HFF-Myc (cell line): ENCODE results near the gene KCNQ1.

Experiments used
- DNase-seq: peaks from one replicate; pipeline ENCODE4 v3.0.0-alpha.2; 2011; ENCODE audit warnings: low read depth; ENCODE audit errors: extremely low read depth
- H3K4me3 ChIP-seq: replicated peaks from 2 replicates; pipeline ENCODE4 v1.5.1; 2011; ENCODE audit warnings: low read depth, mild to moderate bottlenecking, control low read depth, low read length
- CTCF ChIP-seq: IDR thresholded peaks from 2 replicates; pipeline ENCODE4 v1.5.1; 2012; ENCODE audit warnings: mild to moderate bottlenecking, low read depth, low read length, control low read depth; ENCODE audit errors: missing control alignments

KCNQ1 gene

GRCh38 chr11:2404735-2405196 is 40.0 kb upstream of the KCNQ1 start:
- H3K4me3 ChIP-seq: no peak overlapping the region
- no peak for TF ChIP-seq CTCF
- DNase-seq: no peak

GRCh38 chr11:2406451-2406850 is 38.4 kb upstream of the KCNQ1 start:
- TF ChIP-seq CTCF: no peak
- no peak overlapping the region for H3K4me3 ChIP-seq
- DNase-seq: no peak

- no peak for TF ChIP-seq CTCF
- no peak overlapping the region for H3K4me3 ChIP-seq
- DNase-seq: no peak
Measured at GRCh38 chr11:2406878-2407410, 37.9 kb upstream of the KCNQ1 start.

- no peak for DNase-seq
- no peak for TF ChIP-seq CTCF
- no peak overlapping the region for H3K4me3 ChIP-seq
Measured at GRCh38 chr11:2408671-2409070, 36.1 kb upstream of the KCNQ1 start.

DNA sequence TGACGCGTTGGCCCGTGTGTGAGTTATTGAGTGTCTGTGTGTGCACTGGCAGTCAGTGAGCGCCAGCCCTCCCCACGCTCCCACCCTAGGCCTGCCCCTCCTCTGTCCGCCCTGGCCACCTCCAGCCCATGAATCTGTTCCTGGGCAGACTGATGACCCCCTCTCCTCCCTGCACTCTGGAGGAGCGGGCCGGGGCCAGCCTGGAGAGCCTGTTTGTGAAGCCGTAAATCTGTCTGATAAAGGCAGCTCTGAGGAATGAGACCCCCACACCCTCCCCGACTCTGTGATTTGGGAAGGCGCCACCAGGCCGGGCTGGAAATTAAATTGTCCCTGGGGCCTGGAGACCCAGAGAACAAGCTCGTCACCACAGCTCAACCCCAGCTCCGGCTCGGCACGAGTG is 35.7 kb upstream of the KCNQ1 start:
- DNase-seq: no peak
- TF ChIP-seq CTCF: no peak
- no peak overlapping the region for H3K4me3 ChIP-seq

DNA sequence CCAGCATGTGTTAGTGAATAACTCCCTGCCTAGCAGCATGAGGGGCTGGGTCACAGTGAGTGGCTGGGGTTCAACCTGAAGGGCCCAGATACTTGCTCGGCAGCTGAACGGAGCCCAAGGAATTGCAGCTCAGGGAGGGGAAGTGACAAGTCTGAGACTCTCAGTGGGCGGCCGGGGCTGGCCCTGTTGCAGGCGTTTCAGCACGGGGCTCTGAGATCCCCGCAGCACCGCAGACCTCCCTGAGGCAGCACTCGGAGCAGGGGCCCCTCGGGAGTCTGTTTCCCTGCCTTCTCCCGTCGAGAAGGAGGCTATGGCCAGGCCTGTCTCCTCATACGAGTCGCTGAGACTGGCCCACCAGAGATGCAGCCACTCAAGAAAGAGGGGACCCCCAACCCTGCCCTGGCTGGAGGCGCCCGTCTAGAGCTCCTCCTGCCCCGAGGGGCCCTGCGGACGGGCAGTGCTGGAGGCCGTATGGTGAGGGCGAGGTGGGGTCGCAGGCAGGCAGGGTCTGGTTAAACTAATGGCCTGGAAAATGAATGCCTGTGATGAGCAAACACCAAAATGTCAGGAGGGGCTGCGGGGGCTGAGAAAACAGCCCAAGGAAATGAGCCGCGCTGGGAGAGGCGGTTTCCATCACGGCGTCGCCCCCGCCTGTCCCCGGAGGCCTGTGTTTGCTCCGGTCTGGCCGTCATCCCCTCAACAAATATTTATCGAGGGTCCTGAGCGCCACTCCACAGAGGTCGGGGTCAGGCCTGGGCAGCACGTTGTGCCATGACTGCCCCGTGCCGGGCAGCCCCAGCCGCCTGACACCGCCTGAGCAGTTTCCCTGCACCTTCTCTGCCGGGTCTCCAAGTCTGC is 35.0 kb upstream of the KCNQ1 start:
- TF ChIP-seq CTCF: no peak
- DNase-seq: no peak
- no peak overlapping the region for H3K4me3 ChIP-seq
